HG03457 (cell line): Measurements from ENCODE around the gene MED9.
"Not testable (repeated sequence)": the region's sequence is repeated elsewhere in the genome, so short reads cannot be mapped to it uniquely, and the experiment has no call there.

ENCODE experiments used
- ATAC-seq: cut with Tn5 transposase; IDR thresholded peaks from one replicate; pipeline ENCODE4 v1.9.1; 2021; ENCODE audit warnings: moderate number of reproducible peaks; ENCODE audit not compliant: unreplicated experiment

The MED9 gene

GRCh38 chr17:17454700-17455099 is 22.1 kb upstream of the MED9 start:
- ATAC-seq = not testable (repeated sequence)

GRCh38 chr17:17455173-17455572 is 21.6 kb upstream of the MED9 start:
- no peak for ATAC-seq

- no peak for ATAC-seq
Observed at GRCh38 chr17:17456251-17456650, 20.5 kb upstream of the MED9 start.

- no peak for ATAC-seq
Observed at GRCh38 chr17:17457680-17458079, 19.1 kb upstream of the MED9 start.

GRCh38 chr17:17460038-17460437 is 16.8 kb upstream of the MED9 start:
- no peak for ATAC-seq

GRCh38 chr17:17462048-17462824 is 14.6 kb upstream of the MED9 start:
- no peak for ATAC-seq

- no peak for ATAC-seq
Observed at GRCh38 chr17:17463821-17464220, 13.0 kb upstream of the MED9 start.

GRCh38 chr17:17465878-17466277 is 10.9 kb upstream of the MED9 start:
- not testable (repeated sequence) for ATAC-seq

- ATAC-seq = no peak
Observed at GRCh38 chr17:17466511-17466910, 10.3 kb upstream of the MED9 start.

- no peak for ATAC-seq
Observed at GRCh38 chr17:17467016-17467415, 9.8 kb upstream of the MED9 start.

- no peak for ATAC-seq
Observed at GRCh38 chr17:17467720-17468119, 9.1 kb upstream of the MED9 start.

- no peak for ATAC-seq
Observed at GRCh38 chr17:17468217-17469010, 8.4 kb upstream of the MED9 start.

GRCh38 chr17:17469358-17469757 is 7.4 kb upstream of the MED9 start:
- no peak for ATAC-seq

- ATAC-seq = no peak
Observed at GRCh38 chr17:17469996-17470395, 6.8 kb upstream of the MED9 start.

- ATAC-seq = no peak
Observed at GRCh38 chr17:17472333-17472920, 4.4 kb upstream of the MED9 start.

- ATAC-seq = no peak
Observed at GRCh38 chr17:17474341-17474740, 2.5 kb upstream of the MED9 start.

GRCh38 chr17:17479209-17479608 is 2.4 kb downstream of the MED9 start:
- no peak for ATAC-seq

GRCh38 chr17:17480593-17481148 is 3.9 kb downstream of the MED9 start:
- no peak for ATAC-seq

- ATAC-seq = no peak
Observed at GRCh38 chr17:17481860-17482259, 5.1 kb downstream of the MED9 start.

GRCh38 chr17:17484451-17484899 is 7.7 kb downstream of the MED9 start:
- no peak for ATAC-seq

- no peak for ATAC-seq
Observed at GRCh38 chr17:17485420-17485819, 8.6 kb downstream of the MED9 start.
